ENCODE data around the gene ST8SIA4.

Gene ST8SIA4

DNA sequence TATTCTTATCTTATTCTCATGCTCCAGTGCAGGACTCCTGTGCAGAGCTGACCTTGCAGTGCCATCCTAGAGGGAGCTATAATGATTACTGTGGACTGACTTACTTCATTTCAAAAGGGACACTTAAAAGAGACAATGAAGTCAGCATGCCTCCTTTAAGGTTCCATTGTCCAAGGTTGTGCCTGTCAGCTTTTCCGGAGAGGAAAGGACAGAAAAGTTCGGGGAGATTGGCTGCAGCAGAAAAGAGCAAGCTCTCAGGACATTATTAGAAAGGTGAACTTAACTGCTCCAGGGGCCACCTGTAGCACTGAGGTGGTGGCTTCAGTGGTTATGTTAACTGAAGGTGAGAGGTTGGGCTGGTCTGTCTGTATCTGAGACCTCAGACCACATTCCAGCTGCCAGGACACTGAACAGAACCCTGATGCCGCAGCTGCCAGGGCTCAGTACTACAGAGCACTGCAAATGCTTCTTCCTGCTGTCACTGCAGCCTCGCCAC lies 112.9 kb downstream of the ST8SIA4 start:
- Histone ChIP-seq H3F3A (ENCODE audit: low read depth) (no peaks in the 10 kb centered on the region), H3K9me3 (ENCODE audit: insufficient read depth, low read depth, low read length) (peaks cover 8% of the 10 kb centered on the region; the same call in 1 of the 2 replicates), H3K4me3 (ENCODE audit: low read length, poor library complexity, severe bottlenecking) (no peak overlapping the region), H3K4me2 (ENCODE audit: low read depth, low read length, poor library complexity, severe bottlenecking) (peak overlapping the region; percentile 39), H3K4me1 (ENCODE audit: insufficient read depth, low read length, poor library complexity, severe bottlenecking) (peaks cover 11% of the 10 kb centered on the region), H3K9ac (ENCODE audit: low read depth, low read length, poor library complexity, severe bottlenecking) (no peak overlapping the region), H4K20me1 (ENCODE audit: insufficient read depth, low read length, poor library complexity, severe bottlenecking) (no peaks in the 10 kb centered on the region), H3K27me3 (ENCODE audit: insufficient read depth, low read length, poor library complexity, severe bottlenecking) (no peaks in the 10 kb centered on the region), H3K36me3 (ENCODE audit: insufficient read depth, low read length) (no peaks in the 10 kb centered on the region), H2AFZ (ENCODE audit: low read length) (peak overlapping the region; percentile 13; the same call in 1 of the 2 replicates), H3K9me2 (replicated peaks; ENCODE audit: low read depth, low read length) (no peaks in the 10 kb centered on the region), H3K79me2 (ENCODE audit: insufficient read depth, low read length) (no peaks in the 10 kb centered on the region)
- TF ChIP-seq, protein P1, sequence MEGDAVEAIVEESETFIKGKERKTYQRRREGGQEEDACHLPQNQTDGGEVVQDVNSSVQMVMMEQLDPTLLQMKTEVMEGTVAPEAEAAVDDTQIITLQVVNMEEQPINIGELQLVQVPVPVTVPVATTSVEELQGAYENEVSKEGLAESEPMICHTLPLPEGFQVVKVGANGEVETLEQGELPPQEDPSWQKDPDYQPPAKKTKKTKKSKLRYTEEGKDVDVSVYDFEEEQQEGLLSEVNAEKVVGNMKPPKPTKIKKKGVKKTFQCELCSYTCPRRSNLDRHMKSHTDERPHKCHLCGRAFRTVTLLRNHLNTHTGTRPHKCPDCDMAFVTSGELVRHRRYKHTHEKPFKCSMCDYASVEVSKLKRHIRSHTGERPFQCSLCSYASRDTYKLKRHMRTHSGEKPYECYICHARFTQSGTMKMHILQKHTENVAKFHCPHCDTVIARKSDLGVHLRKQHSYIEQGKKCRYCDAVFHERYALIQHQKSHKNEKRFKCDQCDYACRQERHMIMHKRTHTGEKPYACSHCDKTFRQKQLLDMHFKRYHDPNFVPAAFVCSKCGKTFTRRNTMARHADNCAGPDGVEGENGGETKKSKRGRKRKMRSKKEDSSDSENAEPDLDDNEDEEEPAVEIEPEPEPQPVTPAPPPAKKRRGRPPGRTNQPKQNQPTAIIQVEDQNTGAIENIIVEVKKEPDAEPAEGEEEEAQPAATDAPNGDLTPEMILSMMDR (conservative IDR thresholded peaks at IDR 0.05; ENCODE audit: low read length) = peak; percentile 37
- TF ChIP-seq EZH2phosphoT487 (IDR thresholded peaks at IDR 0.05; ENCODE audit: borderline replicate concordance) = no peak

DNA sequence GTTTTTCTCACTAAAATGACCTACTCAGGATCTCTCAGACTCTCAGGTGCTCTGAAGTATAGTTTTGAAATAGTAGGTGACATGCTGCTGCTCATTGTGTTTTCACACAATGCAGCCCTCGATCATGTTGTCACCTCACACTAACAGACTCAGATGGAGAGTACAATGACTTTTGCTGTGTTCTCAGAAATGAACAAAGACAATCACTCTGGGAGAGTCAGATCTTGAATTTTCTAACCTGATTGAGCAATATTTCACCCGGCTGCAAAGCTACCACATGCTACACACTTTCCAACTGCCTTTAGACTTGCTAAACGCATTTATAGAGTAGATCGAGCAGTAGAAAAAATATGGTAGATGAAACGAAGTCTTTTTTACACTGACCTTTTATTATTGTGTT lies 113.4 kb downstream of the ST8SIA4 start:
- no peaks in the 10 kb centered on the region for H4K20me1 ChIP-seq (ENCODE audit: insufficient read depth, low read length, poor library complexity, severe bottlenecking)
- H3K4me2 ChIP-seq (ENCODE audit: low read depth, low read length, poor library complexity, severe bottlenecking) = no peak overlapping the region
- no peaks in the 10 kb centered on the region for H3K27me3 ChIP-seq (ENCODE audit: insufficient read depth, low read length, poor library complexity, severe bottlenecking)
- H3F3A ChIP-seq (ENCODE audit: low read depth) = no peaks in the 10 kb centered on the region
- peaks cover 11% of the 10 kb centered on the region for H3K4me1 ChIP-seq (ENCODE audit: insufficient read depth, low read length, poor library complexity, severe bottlenecking)
- H3K79me2 ChIP-seq (ENCODE audit: insufficient read depth, low read length) = no peaks in the 10 kb centered on the region
- no peak overlapping the region for H3K9ac ChIP-seq (ENCODE audit: low read depth, low read length, poor library complexity, severe bottlenecking)
- no peaks in the 10 kb centered on the region for H3K36me3 ChIP-seq (ENCODE audit: insufficient read depth, low read length)
- H2AFZ ChIP-seq (ENCODE audit: low read length) = no peak overlapping the region
- H3K4me3 ChIP-seq (ENCODE audit: low read length, poor library complexity, severe bottlenecking) = no peak overlapping the region
- H3K9me2 ChIP-seq (replicated peaks; ENCODE audit: low read depth, low read length) = no peaks in the 10 kb centered on the region
- peaks cover 8% of the 10 kb centered on the region; the same call in 1 of the 2 replicates for H3K9me3 ChIP-seq (ENCODE audit: insufficient read depth, low read depth, low read length)
- TF ChIP-seq, protein P1 (conservative IDR thresholded peaks at IDR 0.05; ENCODE audit: low read length) = no peak
- no peak for TF ChIP-seq EZH2phosphoT487 (IDR thresholded peaks at IDR 0.05; ENCODE audit: borderline replicate concordance)

DNA sequence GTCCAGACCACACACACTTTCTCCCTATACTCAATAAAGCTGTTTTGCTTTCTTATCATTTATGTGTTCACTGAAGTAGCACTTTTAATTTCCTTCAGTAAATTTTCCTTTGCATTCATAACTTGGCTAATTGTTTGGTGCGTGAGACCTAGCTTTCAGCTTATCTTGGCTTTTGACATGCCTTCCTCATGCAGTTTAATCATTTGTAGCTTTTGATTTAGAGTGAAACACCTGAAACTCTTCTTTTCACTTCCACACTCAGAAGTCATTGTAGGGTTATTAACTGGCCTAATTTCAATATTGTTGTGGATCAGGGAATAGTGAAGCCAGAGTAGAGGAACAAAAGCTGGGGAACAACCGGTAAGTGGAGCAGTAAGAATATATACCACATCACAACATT lies 114.7 kb downstream of the ST8SIA4 start:
- Histone ChIP-seq H2AFZ (ENCODE audit: low read length) (no peak overlapping the region), H3K27me3 (ENCODE audit: insufficient read depth, low read length, poor library complexity, severe bottlenecking) (no peaks in the 10 kb centered on the region), H3K36me3 (ENCODE audit: insufficient read depth, low read length) (no peaks in the 10 kb centered on the region), H3K9me2 (replicated peaks; ENCODE audit: low read depth, low read length) (no peaks in the 10 kb centered on the region), H3F3A (ENCODE audit: low read depth) (no peaks in the 10 kb centered on the region), H3K4me2 (ENCODE audit: low read depth, low read length, poor library complexity, severe bottlenecking) (no peak overlapping the region), H3K4me1 (ENCODE audit: insufficient read depth, low read length, poor library complexity, severe bottlenecking) (peaks cover 11% of the 10 kb centered on the region), H3K9ac (ENCODE audit: low read depth, low read length, poor library complexity, severe bottlenecking) (no peak overlapping the region), H4K20me1 (ENCODE audit: insufficient read depth, low read length, poor library complexity, severe bottlenecking) (no peaks in the 10 kb centered on the region), H3K79me2 (ENCODE audit: insufficient read depth, low read length) (no peaks in the 10 kb centered on the region), H3K4me3 (ENCODE audit: low read length, poor library complexity, severe bottlenecking) (no peak overlapping the region), H3K9me3 (ENCODE audit: insufficient read depth, low read depth, low read length) (no peaks in the 10 kb centered on the region)
- TF ChIP-seq, protein P1 (conservative IDR thresholded peaks at IDR 0.05; ENCODE audit: low read length) = no peak
- no peak for TF ChIP-seq EZH2phosphoT487 (IDR thresholded peaks at IDR 0.05; ENCODE audit: borderline replicate concordance)

All from Loucy (cell line).